K562 (cell line): ENCODE results near the gene TMPRSS9. TPM values are rescaled to one million over a fixed set of nuclear protein-coding genes. Genes with fewer than 3 reads are reported as not detected.
A peak's percentile ranks its signal among the peaks of the same experiment; 100 is the strongest.

ENCODE experiments used
- ASH1L ChIP-seq: fragments of 450-650 bp; IDR thresholded peaks from 2 replicates; pipeline ENCODE4 v1.6.1; 2018; ENCODE audit warnings: borderline replicate concordance, mild to moderate bottlenecking, low read depth; ENCODE audit not compliant: partially characterized antibody
- CAMTA2 ChIP-seq: fragments of 250-450 bp; sonication (Bioruptor Pico); conservative IDR thresholded peaks from 2 replicates; pipeline ENCODE4 v1.5.1; 2022
- CBX1 ChIP-seq: sonication (generic); IDR thresholded peaks from 2 replicates; pipeline ENCODE4 v1.6.1; 2016; ENCODE audit warnings: antibody characterized with exemption, low read depth, mild to moderate bottlenecking
- CHD4 ChIP-seq: fragments of 200-600 bp; sonication (generic); IDR thresholded peaks from 3 replicates; pipeline ENCODE4 v1.6.1; 2012; ENCODE audit warnings: low read depth, mild to moderate bottlenecking, mixed read lengths, low read length, inconsistent platforms; ENCODE audit not compliant: insufficient read depth, insufficient replicate concordance, poor library complexity, severe bottlenecking
- ELF2 ChIP-seq: fragments of 250-450 bp; sonication (Bioruptor Pico); IDR thresholded peaks from 2 replicates; pipeline ENCODE4 v1.5.0; 2021; ENCODE audit warnings: mild to moderate bottlenecking
- FOXK1 ChIP-seq: sonication (generic); formaldehyde crosslinking; IDR thresholded peaks from 2 replicates; pipeline ENCODE4 v1.8.0; 2022; ENCODE audit warnings: missing genetic modification reagents, mild to moderate bottlenecking, borderline replicate concordance
- FOXP1 ChIP-seq: sonication (generic); formaldehyde crosslinking; IDR thresholded peaks from 2 replicates; pipeline ENCODE4 v1.8.0; 2022; ENCODE audit warnings: mild to moderate bottlenecking, missing genetic modification reagents
- GATA2 ChIP-seq: sonication (generic); formaldehyde crosslinking; IDR thresholded peaks from 2 replicates; pipeline ENCODE4 v1.4.0; 2020; ENCODE audit warnings: mild to moderate bottlenecking, missing genetic modification reagents
- GATAD2B ChIP-seq: fragments of 450-650 bp; IDR thresholded peaks from 2 replicates; pipeline ENCODE4 v1.6.1; 2017; ENCODE audit warnings: mild to moderate bottlenecking, borderline replicate concordance
- MAFF ChIP-seq: IDR thresholded peaks from 2 replicates; pipeline ENCODE4 v1.6.1; 2012; ENCODE audit warnings: low read length, improper control_type of control experiment
- MAX ChIP-seq: sonication (generic); formaldehyde crosslinking; IDR thresholded peaks from 2 replicates; pipeline ENCODE4 v1.9.0; 2022; ENCODE audit warnings: mild to moderate bottlenecking, missing genetic modification reagents
- NR1H2 ChIP-seq: sonication (generic); formaldehyde crosslinking; IDR thresholded peaks from 2 replicates; pipeline ENCODE4 v1.4.0; 2020; ENCODE audit warnings: mild to moderate bottlenecking, missing genetic modification reagents
- PHF8 ChIP-seq: fragments of 200-600 bp; sonication (generic); IDR thresholded peaks from 2 replicates; pipeline ENCODE4 v1.6.1; 2012; ENCODE audit warnings: mixed run types, mild to moderate bottlenecking, inconsistent platforms, low read length, moderate library complexity, borderline replicate concordance
- PKNOX1 ChIP-seq: fragments of 450-650 bp; IDR thresholded peaks from 2 replicates; pipeline ENCODE4 v1.6.1; 2016
- RAD21 ChIP-seq, 2 experiments: fragments of 250-450 bp in 1 of 2; fragments of 450-650 bp in 1 of 2; sonication (Bioruptor Pico) in 1 of 2; formaldehyde crosslinking in 1 of 2; IDR thresholded peaks in 1 of 2; conservative IDR thresholded peaks in 1 of 2; 2 replicates each; pipeline versions ENCODE4 v1.4.0 to v1.8.0; 2020 to 2022; ENCODE audit warnings: mild to moderate bottlenecking in 2 of 2, moderate library complexity in 1 of 2
- RB1 ChIP-seq: fragments of 450-650 bp; IDR thresholded peaks from 2 replicates; pipeline ENCODE4 v1.6.1; 2017; ENCODE audit warnings: low read depth, mild to moderate bottlenecking
- ZNF124 ChIP-seq: sonication (generic); formaldehyde crosslinking; IDR thresholded peaks from 2 replicates; pipeline ENCODE4 v1.8.1; 2022; ENCODE audit warnings: missing genetic modification reagents
- ZNF274 ChIP-seq: IDR thresholded peaks from 2 replicates; pipeline ENCODE4 v1.6.1; 2011; ENCODE audit warnings: low read depth, mild to moderate bottlenecking, low read length, moderate library complexity, borderline replicate concordance
- ZNF280A ChIP-seq: fragments of 450-650 bp; IDR thresholded peaks from 2 replicates; pipeline ENCODE4 v1.6.1; 2018; ENCODE audit warnings: mild to moderate bottlenecking, low read depth; ENCODE audit not compliant: partially characterized antibody
- ZNF347 ChIP-seq: fragments of 450-650 bp; formaldehyde crosslinking; IDR thresholded peaks from 2 replicates; pipeline ENCODE4 v1.4.0; 2020; ENCODE audit warnings: low read depth, mild to moderate bottlenecking, moderate library complexity
- ZNF354B ChIP-seq: fragments of 250-450 bp; sonication (Bioruptor Pico); IDR thresholded peaks from 2 replicates; pipeline ENCODE4 v1.4.0; 2020
- ZNF584 ChIP-seq: fragments of 200-800 bp; sonication (Bioruptor generic); IDR thresholded peaks from 2 replicates; pipeline ENCODE4 v1.6.1; 2016; ENCODE audit warnings: low read depth, mild to moderate bottlenecking, missing genetic modification characterization, missing compliant biosample characterization
- ZNF785 ChIP-seq: fragments of 250-450 bp; sonication (Bioruptor Pico); IDR thresholded peaks from 2 replicates; pipeline ENCODE4 v1.4.0; 2020; ENCODE audit warnings: mild to moderate bottlenecking
- polyA plus RNA-seq, 8 experiments: library from polyadenylated mRNA; depleted of rRNA in 4 of 8; stranded (reverse) in 5 of 8; unstranded in 3 of 8; fragments of >200 nt; fragmentation: Nextera tagmentation in 2 of 8; fragmentation: Illumina TruSeq in 1 of 8; extraction: Ambion mirVana in 2 of 8; extraction: Trizol in 1 of 8; gene quantifications; 2 replicates each; pipeline versions ENCODE4 v1.2.1 to v1.2.3, GENCODE V29; 2011 to 2014; ENCODE audit warnings: inconsistent platforms in 1 of 8, missing spikeins in 1 of 8
- total RNA-seq, 7 experiments: library from RNA; depleted of rRNA in 6 of 7; stranded (reverse); fragments of >200 nt in 6 of 7; fragmentation: Illumina TruSeq in 2 of 7; extraction: Trizol in 2 of 7; gene quantifications; 2 replicates each; pipeline versions ENCODE4 v1.2.1 to v1.2.3, GENCODE V29; 2011 to 2021; ENCODE audit warnings: low replicate concordance in 1 of 7
- TF ChIP-seq, protein P1 (sequence below), 3 experiments: fragments of 200-800 bp in 1 of 3; sonication (Bioruptor generic) in 1 of 3; sonication (generic) in 1 of 3; formaldehyde crosslinking in 1 of 3; IDR thresholded peaks; 2 replicates each; pipeline versions ENCODE4 v1.6.1 to v1.8.0; 2016 to 2022; ENCODE audit warnings: mild to moderate bottlenecking in 2 of 3, missing compliant biosample characterization in 2 of 3, missing genetic modification characterization in 2 of 3, missing genetic modification reagents in 1 of 3

TMPRSS9 gene
- total and polyA plus RNA-seq, 9 of the 15 experiments (the other 6 are each of a cell fraction or from before 2014, with no cell fraction given) = 0.01 to 0.03 TPM; not detected in 7

GRCh38 chr19:2427429-2428320 lies 67.6 kb downstream of the TMPRSS9 start, which contains the start of gene TIMM13 (continued):
- TF ChIP-seq MAFF (no peak), PKNOX1 (no peak), GATAD2B (no peak), RAD21 (CRISPR knock-in tag; conservative IDR thresholded peaks at IDR 0.05 in 1 of 2, IDR thresholded peaks at IDR 0.05 in 1 of 2) (0 out of 4 replicates have a peak, but pooled peaks of 1 of the 2 experiments have one; percentile 5), ZNF274 (no peak), ZNF280A (no peak), NR1H2 (CRISPR knock-in tag) (peak; percentile 95; the same call in 1 of the 2 replicates), ELF2 (CRISPR knock-in tag) (peak; percentile 97), GATA2 (CRISPR knock-in tag) (no peak), FOXK1 (CRISPR knock-in tag) (no peak), MAX (CRISPR knock-in tag) (peak; percentile 95), PHF8 (peak; percentile 91), ZNF785 (CRISPR knock-in tag) (no peak), RB1 (peak; percentile 55), FOXP1 (CRISPR knock-in tag) (peak; percentile 32; the same call in 1 of the 2 replicates), CHD4 (no peak), ZNF584 (CRISPR knock-in tag) (no peak), ZNF347 (no peak), ZNF124 (CRISPR knock-in tag) (no peak), CAMTA2 (CRISPR knock-in tag) (peak; percentile 63; the same call in 1 of the 2 replicates), ZNF354B (no peak), ASH1L (no peak), CBX1 (no peak)
- TF ChIP-seq, protein P1, sequence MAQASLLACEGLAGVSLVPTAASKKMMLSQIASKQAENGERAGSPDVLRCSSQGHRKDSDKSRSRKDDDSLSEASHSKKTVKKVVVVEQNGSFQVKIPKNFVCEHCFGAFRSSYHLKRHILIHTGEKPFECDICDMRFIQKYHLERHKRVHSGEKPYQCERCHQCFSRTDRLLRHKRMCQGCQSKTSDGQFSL (CRISPR knock-in tag; IDR thresholded peaks at IDR 0.05) = no peak
- TF ChIP-seq, protein P1 (tag; IDR thresholded peaks at IDR 0.05) = no peak
